ENCODE data around the gene NR2C2. TPM values are rescaled to one million over a fixed set of nuclear protein-coding genes. Genes with fewer than 3 reads are reported as not detected.

NR2C2 gene
- total RNA-seq, 2 donors from 2014 or later = 54.4 to 60.8 TPM

- H3K4me1 Mint-ChIP-seq = peaks cover 10% of the 10 kb centered on the region
- no peak overlapping the region for H3K4me3 ChIP-seq (ENCODE audit: low read length)
- no peak for TF ChIP-seq CTCF (conservative IDR thresholded peaks at IDR 0.05)
- no peaks in the 10 kb centered on the region for H3K27me3 Mint-ChIP-seq (ENCODE audit: insufficient read depth)
- H3K9me3 Mint-ChIP-seq = no peaks in the 10 kb centered on the region
- H3K4me3 Mint-ChIP-seq = no peak overlapping the region
- no peak overlapping the region for H3K27ac Mint-ChIP-seq
- H3K9me3 ChIP-seq (ENCODE audit: control insufficient read depth, low read length) = no peaks in the 10 kb centered on the region
- no peaks in the 10 kb centered on the region for H3K27me3 ChIP-seq (ENCODE audit: control insufficient read depth, insufficient read depth, low read length, poor library complexity, severe bottlenecking)
- H3K9ac ChIP-seq (ENCODE audit: extremely low read depth, low read length, poor library complexity, severe bottlenecking) = no peak overlapping the region
- WGBS, 2 experiments (ENCODE audit: insufficient coverage in 1 of 2, insufficient read length in 1 of 2) = 67 to 100% methylated on average over 1 to 2 of the region's 2 CpGs
- no peak overlapping the region for H3K27ac ChIP-seq (ENCODE audit: low read depth, low read length)
- H3K36me3 ChIP-seq (ENCODE audit: control insufficient read depth, insufficient read depth, low read length) = no peaks in the 10 kb centered on the region
- H3K4me1 ChIP-seq (ENCODE audit: control insufficient read depth, insufficient read depth, low read length) = peaks cover 6% of the 10 kb centered on the region
- DNase-seq = no peak
- peaks cover 11% of the 10 kb centered on the region for H3K36me3 Mint-ChIP-seq (ENCODE audit: low read depth)
Measured at GRCh38 chr3:14929310-14930074, 17.9 kb upstream of the NR2C2 start.

- Histone ChIP-seq H3K4me1 (ENCODE audit: control insufficient read depth, insufficient read depth, low read length) (peaks cover 8% of the 10 kb centered on the region), H3K27me3 (ENCODE audit: control insufficient read depth, insufficient read depth, low read length, poor library complexity, severe bottlenecking) (no peaks in the 10 kb centered on the region), H3K27ac (ENCODE audit: low read depth, low read length) (no peak overlapping the region), H3K9ac (ENCODE audit: extremely low read depth, low read length, poor library complexity, severe bottlenecking) (no peak overlapping the region), H3K4me3 (ENCODE audit: low read length) (no peak overlapping the region), H3K9me3 (ENCODE audit: control insufficient read depth, low read length) (no peaks in the 10 kb centered on the region), H3K36me3 (ENCODE audit: control insufficient read depth, insufficient read depth, low read length) (no peaks in the 10 kb centered on the region)
- Mint-ChIP-seq H3K4me1 (peaks cover 13% of the 10 kb centered on the region), H3K27me3 (ENCODE audit: insufficient read depth) (no peaks in the 10 kb centered on the region), H3K27ac (no peak overlapping the region), H3K36me3 (ENCODE audit: low read depth) (peaks cover 11% of the 10 kb centered on the region), H3K4me3 (no peak overlapping the region), H3K9me3 (no peaks in the 10 kb centered on the region)
- no peak for TF ChIP-seq CTCF (conservative IDR thresholded peaks at IDR 0.05)
- DNase-seq = no peak
- WGBS, 2 experiments (ENCODE audit: insufficient coverage in 1 of 2, insufficient read length in 1 of 2) = 81 to 84% methylated on average over 2 to 7 of the region's 7 CpGs
Measured at GRCh38 chr3:14933820-14934425, 13.5 kb upstream of the NR2C2 start.

GRCh38 chr3:14935592-14936345, 11.6 kb upstream of the NR2C2 start:
- 87 to 90% methylated on average over 5 to 6 of the region's 6 CpGs for WGBS, 2 experiments (ENCODE audit: insufficient coverage in 1 of 2, insufficient read length in 1 of 2)
- H3K27me3 Mint-ChIP-seq (ENCODE audit: insufficient read depth) = no peaks in the 10 kb centered on the region
- no peak overlapping the region for H3K27ac Mint-ChIP-seq
- H3K36me3 ChIP-seq (ENCODE audit: control insufficient read depth, insufficient read depth, low read length) = no peaks in the 10 kb centered on the region
- no peak for TF ChIP-seq CTCF (conservative IDR thresholded peaks at IDR 0.05)
- no peaks in the 10 kb centered on the region for H3K27me3 ChIP-seq (ENCODE audit: control insufficient read depth, insufficient read depth, low read length, poor library complexity, severe bottlenecking)
- no peak overlapping the region for H3K9ac ChIP-seq (ENCODE audit: extremely low read depth, low read length, poor library complexity, severe bottlenecking)
- no peak overlapping the region for H3K4me3 ChIP-seq (ENCODE audit: low read length)
- peaks cover 8% of the 10 kb centered on the region for H3K4me1 ChIP-seq (ENCODE audit: control insufficient read depth, insufficient read depth, low read length)
- peaks cover 13% of the 10 kb centered on the region for H3K4me1 Mint-ChIP-seq
- peaks cover 5% of the 10 kb centered on the region for H3K36me3 Mint-ChIP-seq (ENCODE audit: low read depth)
- no peak overlapping the region for H3K4me3 Mint-ChIP-seq
- DNase-seq = no peak
- no peak overlapping the region for H3K27ac ChIP-seq (ENCODE audit: low read depth, low read length)
- no peaks in the 10 kb centered on the region for H3K9me3 ChIP-seq (ENCODE audit: control insufficient read depth, low read length)
- no peaks in the 10 kb centered on the region for H3K9me3 Mint-ChIP-seq

Measured in endodermal cell (in vitro differentiated cells).